GM18498 (cell line): ENCODE results near the gene WNT9A.

Experiments used
- ATAC-seq: cut with Tn5 transposase; IDR thresholded peaks from one replicate; pipeline ENCODE4 v1.9.1; 2021; ENCODE audit warnings: mild to moderate bottlenecking, moderate library complexity; ENCODE audit not compliant: unreplicated experiment

Gene WNT9A

GRCh38 chr1:227955808-227956207 is 8.1 kb upstream of the WNT9A start:
- no peak for ATAC-seq

DNA sequence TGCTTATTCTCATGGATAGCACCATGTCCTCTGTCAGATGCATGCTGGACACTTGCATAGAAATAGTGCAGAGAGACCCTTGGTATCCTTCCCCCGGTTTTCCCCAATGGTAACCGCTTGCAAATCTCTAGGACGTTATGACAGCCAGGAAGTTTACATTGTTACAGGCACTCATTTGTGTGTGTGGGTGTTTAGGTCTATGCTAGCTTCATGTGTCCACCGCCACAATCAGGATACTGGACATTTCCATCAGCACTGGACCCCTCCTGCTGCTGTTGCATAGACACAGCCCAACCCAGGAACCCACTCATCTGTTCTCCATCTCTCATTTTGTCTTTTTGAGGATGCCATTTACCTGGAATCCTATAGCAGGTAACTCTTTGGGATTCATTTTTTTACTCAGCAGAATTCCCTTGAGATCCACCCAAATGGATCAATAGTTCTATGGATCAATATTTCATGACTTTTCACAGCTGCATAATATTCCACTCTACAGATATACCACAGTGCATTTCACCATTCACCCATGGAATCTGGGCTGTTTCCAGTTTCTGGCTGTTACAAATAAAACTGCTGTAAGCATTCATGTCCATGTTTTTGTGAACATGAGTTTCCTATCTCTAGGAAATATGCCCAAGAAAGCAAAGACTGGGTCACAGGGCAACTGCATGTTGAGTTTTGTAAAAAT is 6.6 kb upstream of the WNT9A start:
- no peak for ATAC-seq

GRCh38 chr1:227953022-227953412 is 5.3 kb upstream of the WNT9A start:
- ATAC-seq, result no peak

GRCh38 chr1:227952374-227953021 is 4.8 kb upstream of the WNT9A start:
- no peak for ATAC-seq

DNA sequence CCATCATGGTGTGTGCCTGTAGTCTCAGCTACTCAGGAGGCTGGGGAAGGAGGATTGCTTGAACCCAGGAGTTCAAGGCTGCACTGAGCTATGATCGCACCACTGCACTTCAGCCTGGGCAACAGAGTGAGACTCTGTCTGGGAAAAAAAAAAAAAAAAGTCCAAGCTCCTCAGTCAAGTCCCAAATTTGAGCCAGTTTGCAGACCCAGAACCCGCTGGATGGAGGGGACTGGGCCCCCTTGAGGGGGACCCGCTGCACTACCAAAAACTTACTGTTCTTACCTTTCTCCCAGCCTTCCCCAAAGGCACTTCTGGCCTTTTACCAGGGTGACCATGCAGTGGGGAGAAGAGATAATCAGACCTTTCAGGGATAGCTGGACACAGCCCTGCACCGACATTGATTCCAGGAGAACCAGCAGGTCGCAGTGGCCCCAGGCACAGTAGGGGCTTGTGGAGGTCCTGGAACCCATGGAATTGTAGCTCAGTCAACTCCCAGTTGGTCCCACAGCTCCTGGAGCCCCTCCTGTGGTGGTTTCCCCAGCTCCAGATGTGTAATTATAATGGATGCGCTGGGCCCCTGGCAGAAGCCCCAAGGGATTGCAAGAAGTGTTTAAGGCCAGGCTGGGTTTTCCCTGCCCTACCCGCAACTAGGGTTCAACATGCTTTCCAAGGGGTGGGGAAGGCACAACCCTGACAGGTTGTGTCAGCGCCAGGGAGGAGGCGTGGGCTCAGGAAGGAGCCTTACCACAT is 4.1 kb upstream of the WNT9A start:
- no peak for ATAC-seq

DNA sequence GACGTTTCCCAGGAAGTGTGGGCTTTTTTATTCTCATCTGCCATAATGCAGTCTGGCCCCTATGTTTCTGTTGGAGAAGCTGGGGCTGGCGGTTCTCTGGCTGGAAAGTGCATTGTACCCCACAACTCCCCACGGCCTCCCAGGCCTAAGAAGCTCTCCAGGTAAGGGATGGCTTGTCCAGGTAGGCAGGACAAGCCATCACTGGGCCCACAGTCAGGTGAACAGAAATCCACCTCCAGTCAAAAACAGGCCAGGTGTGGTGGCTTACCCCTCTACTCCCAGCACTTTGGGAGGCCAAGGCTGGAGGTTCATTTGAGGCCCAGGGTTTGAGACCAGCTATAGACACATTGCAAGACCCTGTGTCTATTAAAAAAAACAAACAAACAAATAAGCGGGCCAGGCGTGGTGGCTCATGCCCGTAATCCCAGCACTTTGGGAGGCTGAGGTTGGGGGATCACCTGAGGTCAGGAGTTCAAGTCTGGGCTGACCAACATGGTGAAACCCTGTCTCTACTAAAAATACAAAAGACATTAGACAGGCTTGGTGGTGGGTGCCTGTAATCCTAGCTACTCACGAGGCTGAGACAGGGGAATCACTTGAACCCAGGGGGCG is 3.1 kb upstream of the WNT9A start:
- no peak for ATAC-seq

DNA sequence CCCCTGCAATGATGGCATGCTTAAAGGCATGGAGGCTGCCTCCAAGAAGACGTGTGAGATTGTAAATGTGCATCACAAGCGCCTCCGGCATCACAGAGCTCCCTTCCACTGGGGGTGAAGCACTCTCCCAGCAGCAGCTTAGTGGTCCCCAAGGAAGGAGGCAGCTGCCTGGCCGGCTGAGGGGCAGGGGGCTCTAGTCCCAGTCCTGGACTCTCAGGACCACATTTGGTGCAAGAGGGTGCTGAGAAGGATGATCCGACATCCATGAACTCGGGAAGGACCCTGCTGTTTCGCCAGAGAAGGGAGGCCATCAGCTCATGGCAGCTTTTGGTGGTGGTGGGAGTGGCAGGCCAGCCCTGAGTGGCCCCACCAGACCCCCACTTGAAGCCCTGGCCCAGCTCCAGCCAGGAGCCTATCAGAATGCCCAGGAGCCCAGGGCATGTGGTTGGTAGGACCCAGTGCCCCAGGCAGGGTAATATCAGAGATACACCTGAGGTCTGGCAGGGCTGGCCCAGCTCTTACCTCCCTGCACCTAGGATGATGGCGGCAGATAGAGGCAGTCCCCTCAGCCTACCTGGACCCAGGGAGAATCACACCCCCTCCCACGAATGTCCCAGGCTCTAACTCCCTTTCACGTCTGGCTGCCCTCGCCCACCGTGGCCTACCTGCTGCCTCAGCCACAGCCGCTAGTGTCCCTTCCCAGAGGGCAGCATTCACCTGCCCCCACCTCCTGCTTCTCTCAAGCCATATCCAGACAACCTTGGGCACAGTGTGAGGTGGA is 2.4 kb upstream of the WNT9A start:
- ATAC-seq, result no peak

DNA sequence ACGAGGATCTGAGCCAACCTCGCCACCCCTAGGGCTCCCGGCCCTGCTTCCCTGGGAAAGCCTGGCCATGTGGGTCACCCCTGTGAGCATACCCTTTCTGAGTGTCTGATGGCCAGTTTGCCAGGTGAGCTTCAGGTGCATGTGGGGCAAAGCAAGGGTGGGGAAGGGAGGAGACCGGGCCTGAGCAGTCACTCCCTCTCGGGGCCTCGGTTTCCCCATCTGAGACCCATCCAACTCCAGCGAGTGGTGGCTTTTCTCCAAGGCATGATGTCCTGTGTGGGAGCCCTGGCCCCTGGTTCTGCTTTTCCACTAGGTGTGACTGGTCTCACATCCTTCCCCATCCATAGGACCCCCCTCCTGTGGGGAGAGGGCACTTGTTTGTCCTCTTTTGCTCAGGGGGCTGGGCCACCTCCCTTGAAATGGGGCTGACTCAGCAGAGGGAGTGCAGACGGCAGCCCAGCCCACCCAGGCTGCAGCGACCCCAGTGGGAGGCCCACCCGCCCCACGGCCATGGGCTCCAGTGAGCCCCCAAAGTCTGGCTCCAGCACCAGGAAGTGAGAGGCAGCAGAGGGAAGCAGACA is 1.7 kb upstream of the WNT9A start:
- no peak for ATAC-seq

- ATAC-seq, result no peak
Measured at GRCh38 chr1:227948493-227949260, 945 bp upstream of the WNT9A start.

- ATAC-seq, result no peak
Measured at GRCh38 chr1:227947386-227947675, 401 bp downstream of the WNT9A start.

GRCh38 chr1:227946624-227947385 is 927 bp downstream of the WNT9A start:
- ATAC-seq, result peak; percentile 60

DNA sequence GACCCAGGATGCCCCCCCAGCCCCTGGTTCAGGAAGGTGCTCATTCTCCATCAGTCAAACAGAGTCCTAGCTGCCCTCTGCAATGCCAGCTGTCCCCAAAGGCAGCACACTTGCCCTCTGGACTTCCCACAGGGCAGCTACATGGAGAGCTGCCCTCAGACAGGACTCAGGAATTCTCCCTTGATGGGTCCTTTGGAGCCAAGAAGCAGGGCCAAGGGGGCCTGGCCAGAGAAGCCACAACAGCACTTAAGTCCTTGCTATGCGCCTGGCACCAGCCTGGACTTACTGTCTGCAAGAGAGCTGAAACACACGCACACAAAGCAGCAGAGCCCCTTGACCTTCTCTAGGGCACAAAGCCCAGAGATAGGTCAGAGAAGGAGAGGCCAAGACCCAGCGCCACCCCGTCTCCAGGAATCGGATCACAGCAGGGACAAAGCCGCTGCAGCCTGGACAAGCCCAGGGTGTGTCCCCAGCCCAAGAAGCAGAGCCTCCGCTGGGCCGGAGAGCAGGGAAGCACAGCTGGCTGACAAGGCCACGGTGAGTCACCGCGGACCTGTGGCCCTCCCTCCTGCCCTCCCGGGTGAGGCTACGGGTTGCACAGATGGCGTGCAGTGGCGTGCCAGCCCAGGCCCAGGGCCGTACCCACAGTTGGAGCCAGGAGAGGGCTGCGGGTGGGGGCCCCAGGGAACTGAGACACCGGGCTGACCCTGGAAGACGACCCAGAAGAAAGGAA is 1.7 kb downstream of the WNT9A start:
- ATAC-seq, result peak; percentile 34

GRCh38 chr1:227944931-227945890 is 2.5 kb downstream of the WNT9A start:
- no peak for ATAC-seq

- ATAC-seq, result no peak
Measured at GRCh38 chr1:227944090-227944930, 3.4 kb downstream of the WNT9A start.

DNA sequence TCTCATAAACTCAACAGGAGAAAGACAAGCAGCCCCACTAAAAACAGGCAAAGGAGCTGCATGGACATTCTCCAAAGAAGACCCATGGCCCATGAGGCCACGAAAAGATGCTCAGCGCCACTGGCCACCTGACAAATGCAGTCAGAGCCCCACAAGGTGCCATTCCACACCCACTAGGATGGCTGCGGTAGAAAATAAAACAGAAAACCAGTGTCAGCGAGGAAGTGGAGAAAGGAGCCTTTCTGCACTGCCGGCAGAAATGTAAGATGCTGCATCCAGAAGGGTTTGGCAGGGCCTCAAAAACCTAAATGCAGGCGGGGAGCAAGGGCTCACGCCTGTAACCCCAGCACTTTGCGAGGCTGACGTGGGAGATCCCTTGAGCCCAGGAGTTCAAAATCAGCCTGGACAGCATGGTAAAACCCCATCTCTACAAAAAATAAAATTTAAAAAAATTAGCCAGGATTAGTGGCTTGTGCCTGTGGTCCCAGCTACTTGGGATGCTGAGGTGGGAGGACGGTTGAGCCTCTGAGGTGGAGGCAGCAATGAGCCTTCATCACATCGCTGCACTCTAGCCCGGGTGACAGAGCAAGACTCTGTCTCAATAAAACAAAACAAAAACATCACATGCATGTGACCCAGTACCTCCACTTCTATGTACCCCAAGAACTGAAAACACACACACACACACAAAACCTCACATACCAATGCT is 4.2 kb downstream of the WNT9A start:
- no peak for ATAC-seq

- no peak for ATAC-seq
Measured at GRCh38 chr1:227942716-227943261, 4.9 kb downstream of the WNT9A start.
